HEK293T (cell line): ENCODE data around the gene FLNB.

Source experiments
- CTCF ChIA-PET: fragments of 350-600 bp; formaldehyde crosslinking; extraction: SDS; loops from one replicate; lab custom pipeline; 2021; ENCODE audit warnings: antibody characterized with exemption, inconsistent platforms; lab: Yijun Ruan, JAX
- POLR2A ChIA-PET: fragments of 350-600 bp; formaldehyde crosslinking; extraction: SDS; loops from one replicate; lab custom pipeline; 2020; ENCODE audit warnings: antibody characterized with exemption, inconsistent platforms; lab: Yijun Ruan, JAX
- DNase-seq: peaks from one replicate; pipeline ENCODE4 v3.0.0; 2012; ENCODE audit warnings: mixed read lengths; ENCODE audit errors: extremely low spot score
- ARNT ChIP-seq: fragments of 450-650 bp; IDR thresholded peaks from 2 replicates; pipeline ENCODE4 v1.6.1; 2017; ENCODE audit warnings: mild to moderate bottlenecking
- BHLHE40 ChIP-seq: fragments of 450-650 bp; IDR thresholded peaks from 2 replicates; pipeline ENCODE4 v1.6.1; 2016; ENCODE audit warnings: mild to moderate bottlenecking, moderate library complexity, borderline replicate concordance
- CTBP1 ChIP-seq: fragments of 450-650 bp; IDR thresholded peaks from 2 replicates; pipeline ENCODE4 v1.6.1; 2016; ENCODE audit warnings: borderline replicate concordance
- ELF4 ChIP-seq: fragments of 450-650 bp; IDR thresholded peaks from 2 replicates; pipeline ENCODE4 v1.6.1; 2017; ENCODE audit warnings: antibody characterized with exemption
- FOXA1 ChIP-seq: fragments of 450-650 bp; IDR thresholded peaks from 2 replicates; pipeline ENCODE4 v1.6.1; 2016; ENCODE audit warnings: mild to moderate bottlenecking
- FOXK2 ChIP-seq: fragments of 450-650 bp; IDR thresholded peaks from 2 replicates; pipeline ENCODE4 v1.6.1; 2016; ENCODE audit warnings: mild to moderate bottlenecking
- FOXM1 ChIP-seq: fragments of 450-650 bp; IDR thresholded peaks from 2 replicates; pipeline ENCODE4 v1.6.1; 2017; ENCODE audit warnings: mild to moderate bottlenecking, borderline replicate concordance
- HDGF ChIP-seq: fragments of 450-650 bp; IDR thresholded peaks from 2 replicates; pipeline ENCODE4 v1.6.1; 2017; ENCODE audit warnings: antibody characterized with exemption, borderline replicate concordance
- L3MBTL2 ChIP-seq: fragments of 450-650 bp; conservative IDR thresholded peaks from 2 replicates; pipeline ENCODE4 v1.6.1; 2016; ENCODE audit warnings: mild to moderate bottlenecking
- LEF1 ChIP-seq: fragments of 450-650 bp; IDR thresholded peaks from 2 replicates; pipeline ENCODE4 v1.6.1; 2017; ENCODE audit warnings: mild to moderate bottlenecking, borderline replicate concordance
- NFRKB ChIP-seq: fragments of 450-650 bp; IDR thresholded peaks from 2 replicates; pipeline ENCODE4 v1.6.1; 2016; ENCODE audit warnings: mild to moderate bottlenecking, moderate library complexity
- SP1 ChIP-seq: fragments of 450-650 bp; IDR thresholded peaks from 2 replicates; pipeline ENCODE4 v1.6.1; 2017
- SUZ12 ChIP-seq: fragments of 450-650 bp; IDR thresholded peaks from 2 replicates; pipeline ENCODE4 v1.6.1; 2016; ENCODE audit warnings: mild to moderate bottlenecking
- TARDBP ChIP-seq: fragments of 450-650 bp; IDR thresholded peaks from 2 replicates; pipeline ENCODE4 v1.6.1; 2016
- ZNF384 ChIP-seq: fragments of 450-650 bp; IDR thresholded peaks from 2 replicates; pipeline ENCODE4 v1.6.1; 2016
- TF ChIP-seq, protein P1 (sequence below): fragments of 450-650 bp; IDR thresholded peaks from 2 replicates; pipeline ENCODE4 v1.6.1; 2016

The FLNB gene

DNA sequence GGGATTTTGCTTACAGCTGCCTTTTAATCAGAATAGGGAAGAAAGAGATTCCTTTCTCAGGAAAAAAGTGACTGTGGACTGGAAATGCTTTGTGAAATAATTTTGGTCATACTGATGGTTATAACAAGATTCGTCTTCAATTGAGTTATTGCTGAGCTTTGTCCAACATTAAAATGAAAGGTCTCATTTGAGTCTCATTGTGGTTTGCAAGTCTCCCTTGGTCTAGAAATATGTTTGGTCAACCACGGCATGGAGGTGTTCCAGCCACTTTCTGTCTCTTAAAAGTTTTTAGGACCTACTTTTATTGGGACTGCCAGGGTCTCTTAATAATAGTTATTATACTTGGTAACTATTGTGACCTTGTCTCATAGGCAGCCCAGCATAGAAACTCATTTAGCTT, 15.3 kb downstream of the FLNB start:
- CTCF ChIA-PET = no interaction called here
- DNase-seq = no peak
- POLR2A ChIA-PET = no interaction called here
- no peak for TF ChIP-seq FOXK2
- TF ChIP-seq NFRKB = no peak
- no peak for TF ChIP-seq BHLHE40
- TF ChIP-seq SP1 = no peak
- TF ChIP-seq SUZ12 = no peak
- no peak for TF ChIP-seq CTBP1
- TF ChIP-seq, protein P1, sequence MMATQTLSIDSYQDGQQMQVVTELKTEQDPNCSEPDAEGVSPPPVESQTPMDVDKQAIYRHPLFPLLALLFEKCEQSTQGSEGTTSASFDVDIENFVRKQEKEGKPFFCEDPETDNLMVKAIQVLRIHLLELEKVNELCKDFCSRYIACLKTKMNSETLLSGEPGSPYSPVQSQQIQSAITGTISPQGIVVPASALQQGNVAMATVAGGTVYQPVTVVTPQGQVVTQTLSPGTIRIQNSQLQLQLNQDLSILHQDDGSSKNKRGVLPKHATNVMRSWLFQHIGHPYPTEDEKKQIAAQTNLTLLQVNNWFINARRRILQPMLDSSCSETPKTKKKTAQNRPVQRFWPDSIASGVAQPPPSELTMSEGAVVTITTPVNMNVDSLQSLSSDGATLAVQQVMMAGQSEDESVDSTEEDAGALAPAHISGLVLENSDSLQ = no peak

DNA sequence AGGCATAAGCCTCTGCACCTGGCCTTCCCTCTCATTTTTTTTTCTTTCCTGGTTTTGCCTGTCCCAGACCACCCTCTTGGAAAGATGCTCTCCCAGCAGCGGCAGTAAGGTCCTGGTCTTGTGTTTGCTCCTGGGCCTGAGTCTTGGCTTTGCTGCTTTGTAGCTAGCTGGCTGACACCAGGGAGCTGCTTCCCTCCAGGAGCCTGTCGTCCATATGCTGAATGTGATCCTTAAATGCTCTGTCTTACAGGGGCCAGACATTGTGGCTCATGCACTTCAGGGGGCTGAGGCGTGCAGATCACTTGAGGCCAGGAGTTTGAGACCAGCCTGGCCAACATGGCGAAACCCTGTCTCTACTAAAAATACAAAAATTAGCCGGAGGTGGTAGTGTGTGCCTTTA, 17.2 kb downstream of the FLNB start:
- TF ChIP-seq CTBP1 (no peak), TARDBP (no peak), FOXK2 (no peak), FOXM1 (no peak), NFRKB (no peak), SUZ12 (no peak), LEF1 (no peak)
- TF ChIP-seq, protein P1 = no peak
- ChIA-PET POLR2A (interaction anchor here (1.2 kb wide), 1 partner anchor 16 kb away, joined by 3 read pairs; no protein-coding TSS in a partner anchor), CTCF (interaction anchor here (0.9 kb wide), 1 partner anchor 18 kb away, joined by 3 read pairs; no protein-coding TSS in a partner anchor)
- DNase-seq = no peak

DNA sequence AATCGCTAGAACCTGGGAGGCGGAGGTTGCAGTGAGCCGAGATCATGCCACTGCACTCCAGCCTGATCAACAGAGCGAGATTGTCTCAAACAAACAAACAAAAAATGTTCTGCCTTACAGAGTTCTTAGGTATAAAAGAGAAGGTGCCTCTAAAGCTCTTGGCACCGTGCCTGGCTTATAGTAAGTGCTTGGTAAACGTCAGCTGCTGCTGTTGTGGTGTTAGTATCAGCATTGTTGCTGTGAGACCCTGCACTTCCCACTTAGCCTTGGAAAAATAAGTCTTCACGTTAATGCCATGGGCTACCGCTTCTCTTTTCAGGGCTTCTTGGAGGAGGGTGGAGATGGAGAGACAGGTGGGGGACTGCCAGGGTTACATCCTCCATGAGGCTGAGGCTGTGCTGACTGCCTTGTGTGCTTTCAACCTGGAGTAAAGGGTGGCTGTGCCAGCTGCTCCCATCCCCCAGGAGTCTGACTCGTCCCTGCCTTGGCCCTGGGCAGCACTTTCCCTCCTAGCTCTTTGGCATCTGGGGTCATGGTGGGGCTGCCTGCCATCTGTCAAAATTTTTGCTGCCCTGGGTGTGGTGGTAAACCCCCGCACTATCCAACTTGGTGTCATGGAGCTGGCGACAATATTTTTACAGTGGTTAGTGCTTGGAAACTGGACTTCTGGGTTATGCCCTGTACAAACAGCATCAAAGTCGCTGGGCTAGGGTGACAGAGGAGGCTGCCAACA, 17.8 kb downstream of the FLNB start:
- TF ChIP-seq NFRKB (no peak), L3MBTL2 (no peak), LEF1 (no peak)
- ChIA-PET CTCF (interaction anchor here (0.9 kb wide), 1 partner anchor 18 kb away, joined by 3 read pairs; no protein-coding TSS in a partner anchor), POLR2A (interaction anchor here (1.2 kb wide), 1 partner anchor 17 kb away, joined by 3 read pairs; no protein-coding TSS in a partner anchor)
- DNase-seq = no peak

DNA sequence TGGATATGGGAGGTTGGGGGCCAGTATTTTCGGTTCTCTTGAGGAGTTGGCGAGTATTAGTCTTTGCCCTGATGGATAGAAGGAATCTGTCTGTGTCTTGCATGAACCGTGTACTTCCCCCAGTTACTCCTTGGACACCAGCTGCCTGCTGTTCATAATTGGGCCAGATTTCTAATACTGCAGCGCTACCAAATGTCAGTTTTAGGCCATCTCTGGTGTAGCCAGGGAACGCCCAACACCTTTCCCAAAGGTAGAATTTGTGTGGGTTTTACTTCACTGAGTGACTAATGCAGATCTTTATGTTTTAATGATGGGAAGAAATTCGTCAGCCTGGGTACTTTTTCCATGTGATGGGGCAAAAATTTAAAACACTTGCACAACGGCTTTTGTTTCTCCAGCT, 18.4 kb downstream of the FLNB start:
- TF ChIP-seq FOXK2 (no peak), FOXM1 (no peak), ELF4 (no peak), CTBP1 (no peak), LEF1 (no peak), SP1 (no peak), ZNF384 (no peak), NFRKB (no peak), HDGF (no peak), TARDBP (no peak), ARNT (no peak), SUZ12 (no peak), BHLHE40 (no peak), L3MBTL2 (no peak)
- TF ChIP-seq, protein P1 = no peak
- no peak for DNase-seq
- ChIA-PET POLR2A (no interaction called here), CTCF (interaction anchor here (1.1 kb wide), 1 partner anchor 8 kb away, joined by 4 read pairs; no protein-coding TSS in a partner anchor)

DNA sequence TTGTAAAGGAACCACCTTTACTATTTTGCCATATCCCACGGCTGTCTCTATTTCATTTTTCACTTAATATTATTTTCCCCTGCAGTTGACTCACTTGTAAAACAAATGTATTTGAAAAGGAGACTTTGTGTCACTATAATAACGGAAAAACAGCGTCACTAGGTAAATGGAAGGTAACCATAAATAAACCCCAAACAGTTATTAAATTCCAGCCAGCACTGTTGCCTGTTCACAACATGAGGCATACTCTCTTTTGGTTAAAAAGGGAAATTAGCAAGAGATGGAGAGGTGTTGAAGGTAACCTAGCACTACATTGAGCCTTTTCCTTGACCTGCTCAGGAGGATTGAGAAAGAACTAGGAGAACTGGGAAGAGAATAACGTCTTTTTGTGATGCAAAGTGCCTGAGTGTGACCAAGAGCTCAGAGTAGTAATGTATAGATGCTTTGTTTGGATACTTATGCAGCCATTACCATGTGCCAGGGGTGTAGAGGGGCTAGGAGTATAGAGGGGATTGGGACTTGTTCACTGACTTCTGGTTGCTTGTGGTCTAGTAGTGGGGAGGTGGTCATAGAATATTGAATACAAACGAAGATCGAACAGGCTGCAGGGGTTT, 19.6 kb downstream of the FLNB start:
- no peak for TF ChIP-seq L3MBTL2
- TF ChIP-seq TARDBP = no peak
- no peak for TF ChIP-seq LEF1
- TF ChIP-seq ELF4 = no peak
- TF ChIP-seq SP1 = no peak
- no peak for TF ChIP-seq SUZ12
- TF ChIP-seq ZNF384 = no peak
- TF ChIP-seq, protein P1 = no peak
- no peak for TF ChIP-seq HDGF
- TF ChIP-seq FOXM1 = no peak
- no peak for TF ChIP-seq NFRKB
- ChIA-PET POLR2A (no interaction called here), CTCF (interaction anchor here (0.6 to 1.1 kb wide), 3 partner anchors 9 to 53 kb away, joined by 3 to 4 read pairs (median 3); no protein-coding TSS in a partner anchor)
- no peak for DNase-seq

DNA sequence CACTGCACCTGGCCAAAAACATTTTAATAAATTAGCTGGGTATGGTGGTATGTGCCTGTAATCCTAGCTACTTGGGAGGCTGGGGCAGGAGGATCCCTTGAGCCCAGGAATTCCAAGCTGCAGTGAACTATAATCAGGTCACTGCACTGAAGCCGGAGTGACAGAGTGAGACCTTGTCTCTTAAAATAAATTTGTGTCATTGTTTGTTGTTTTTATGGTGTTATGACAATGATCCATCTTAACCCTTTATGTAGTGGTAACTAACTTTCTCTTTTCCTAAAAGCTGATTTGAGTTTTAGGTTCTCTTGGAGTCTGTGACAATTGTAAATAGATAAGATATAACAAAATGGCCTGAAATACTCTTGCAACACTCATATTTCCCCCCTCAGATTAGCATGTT, 20.7 kb downstream of the FLNB start:
- DNase-seq = no peak
- ChIA-PET CTCF (interaction anchor here (0.6 to 0.7 kb wide), 2 partner anchors 21 to 173 kb away, joined by 3 read pairs; no protein-coding TSS in a partner anchor), POLR2A (no interaction called here)
- TF ChIP-seq TARDBP = no peak
- TF ChIP-seq, protein P1 = peak; percentile 48; the same call in 1 of the 2 replicates
- no peak for TF ChIP-seq FOXA1
- no peak for TF ChIP-seq ELF4
- TF ChIP-seq CTBP1 = no peak
- no peak for TF ChIP-seq SP1
- TF ChIP-seq FOXK2 = no peak
- no peak for TF ChIP-seq ARNT
